ENCODE results near the gene CHAT.

- TF ChIP-seq CTCF (conservative IDR thresholded peaks at IDR 0.05) (no peak), EZH2 (IDR thresholded peaks at IDR 0.05; ENCODE audit: low read depth) (no peak)
These were observed 48.5 kb downstream of the CHAT start for GRCh38 chr10:49662169-49662830.
